ENCODE results near the gene AGXT.

AGXT gene

DNA sequence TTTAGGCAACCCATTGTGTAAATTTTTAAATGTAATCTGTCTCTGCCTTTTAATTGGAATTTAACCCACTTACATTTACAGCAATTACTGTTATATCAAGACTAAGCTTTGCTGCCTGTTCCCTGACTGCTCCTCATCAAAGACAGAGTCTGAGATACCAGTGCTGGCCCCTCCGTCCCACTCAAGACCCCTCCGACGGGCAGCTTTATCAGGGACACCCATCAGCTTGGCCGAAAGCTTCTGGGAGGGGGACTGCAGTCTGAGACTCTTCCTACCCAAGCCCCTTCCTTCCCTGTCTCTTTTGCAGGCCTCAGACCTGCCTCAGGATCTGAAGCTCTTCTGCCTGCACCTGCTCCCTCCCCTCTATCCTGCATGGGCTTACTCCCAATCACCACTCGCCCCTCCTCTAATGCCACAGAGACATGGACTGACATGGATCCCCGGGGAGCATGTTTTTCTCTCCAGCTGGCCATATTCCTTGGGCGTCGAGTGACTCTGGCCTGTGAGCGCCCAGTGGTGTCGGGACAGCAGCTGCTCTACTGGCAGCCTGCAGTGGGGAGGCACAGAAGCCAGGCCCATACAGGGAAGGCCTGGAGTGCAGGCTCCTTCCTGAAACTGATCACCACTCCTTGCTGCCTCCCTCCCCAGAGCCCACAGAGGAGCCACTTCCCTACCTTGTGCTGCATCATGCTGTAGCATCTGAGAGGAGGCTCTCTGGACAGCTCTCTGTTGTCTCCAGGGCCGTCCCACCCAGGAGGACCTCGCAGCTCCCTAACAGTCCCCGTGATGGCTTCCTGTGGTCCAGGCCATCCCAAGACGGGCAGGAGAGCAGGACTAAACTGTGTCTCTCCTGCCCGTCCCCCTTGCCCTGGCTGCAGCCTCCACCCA, 44.9 kb upstream of the AGXT start:
- no peak overlapping the region for H3K27ac ChIP-seq
- TF ChIP-seq, protein P1, sequence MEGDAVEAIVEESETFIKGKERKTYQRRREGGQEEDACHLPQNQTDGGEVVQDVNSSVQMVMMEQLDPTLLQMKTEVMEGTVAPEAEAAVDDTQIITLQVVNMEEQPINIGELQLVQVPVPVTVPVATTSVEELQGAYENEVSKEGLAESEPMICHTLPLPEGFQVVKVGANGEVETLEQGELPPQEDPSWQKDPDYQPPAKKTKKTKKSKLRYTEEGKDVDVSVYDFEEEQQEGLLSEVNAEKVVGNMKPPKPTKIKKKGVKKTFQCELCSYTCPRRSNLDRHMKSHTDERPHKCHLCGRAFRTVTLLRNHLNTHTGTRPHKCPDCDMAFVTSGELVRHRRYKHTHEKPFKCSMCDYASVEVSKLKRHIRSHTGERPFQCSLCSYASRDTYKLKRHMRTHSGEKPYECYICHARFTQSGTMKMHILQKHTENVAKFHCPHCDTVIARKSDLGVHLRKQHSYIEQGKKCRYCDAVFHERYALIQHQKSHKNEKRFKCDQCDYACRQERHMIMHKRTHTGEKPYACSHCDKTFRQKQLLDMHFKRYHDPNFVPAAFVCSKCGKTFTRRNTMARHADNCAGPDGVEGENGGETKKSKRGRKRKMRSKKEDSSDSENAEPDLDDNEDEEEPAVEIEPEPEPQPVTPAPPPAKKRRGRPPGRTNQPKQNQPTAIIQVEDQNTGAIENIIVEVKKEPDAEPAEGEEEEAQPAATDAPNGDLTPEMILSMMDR (conservative IDR thresholded peaks at IDR 0.05): no peak

DNA sequence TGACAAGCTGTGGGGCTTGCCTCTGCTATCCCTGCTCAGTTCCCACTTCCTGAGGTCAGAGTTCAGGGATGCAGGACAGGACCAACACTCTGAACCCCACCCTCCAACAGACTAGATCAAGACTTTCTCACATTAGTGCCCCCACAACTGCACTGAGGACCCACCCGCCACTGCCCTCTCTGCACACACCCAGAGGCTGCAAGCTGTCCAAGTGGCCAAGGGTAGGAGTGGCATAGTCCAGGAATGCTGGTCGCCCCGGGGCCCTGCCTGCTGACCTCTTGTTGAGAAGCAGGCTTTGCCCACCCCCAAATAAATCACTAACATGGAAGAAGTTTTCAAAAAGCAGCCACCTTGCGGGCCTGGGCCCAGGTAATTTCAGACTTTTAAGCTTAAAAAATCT, 43.1 kb upstream of the AGXT start:
- TF ChIP-seq, protein P1 (conservative IDR thresholded peaks at IDR 0.05): no peak
- H3K27ac ChIP-seq: no peak overlapping the region

- H3K27ac ChIP-seq: peak overlapping the region; percentile 28; the same call in 1 of the 2 replicates
- TF ChIP-seq, protein P1 (conservative IDR thresholded peaks at IDR 0.05): no peak
Observed at GRCh38 chr2:240831594-240832204, 36.9 kb upstream of the AGXT start.

GRCh38 chr2:240832205-240832727, 36.4 kb upstream of the AGXT start:
- TF ChIP-seq, protein P1 (conservative IDR thresholded peaks at IDR 0.05): no peak
- peak overlapping the region; percentile 28; the same call in 1 of the 2 replicates for H3K27ac ChIP-seq

- no peak overlapping the region for H3K27ac ChIP-seq
- TF ChIP-seq, protein P1 (conservative IDR thresholded peaks at IDR 0.05): no peak
Observed at GRCh38 chr2:240832921-240833494, 35.6 kb upstream of the AGXT start.

- H3K27ac ChIP-seq: no peak overlapping the region
- TF ChIP-seq, protein P1 (conservative IDR thresholded peaks at IDR 0.05): no peak
Observed at GRCh38 chr2:240833724-240834285, 34.8 kb upstream of the AGXT start.

All from VCaP (cell line).